Thyroid gland (tissue), 4 donors: ENCODE measurements around the gene NR3C1.

Experiments
- CTCF ChIP-seq, 6 experiments: fragments of 200-600 bp in 3 of 6; fragments of 450-650 bp in 3 of 6; sonication (generic) in 3 of 6; IDR thresholded peaks; one replicate each; pipeline ENCODE4 v1.5.1; 2016 to 2019; ENCODE audit warnings: antibody characterized with exemption in 6 of 6, mild to moderate bottlenecking in 2 of 6, inconsistent platforms in 1 of 6, moderate library complexity in 1 of 6
- POLR2A ChIP-seq, 2 donors: fragments of 450-650 bp; IDR thresholded peaks; one replicate each; pipeline ENCODE4 v1.6.1; 2017; ENCODE audit warnings: antibody characterized with exemption in 2 of 2, mild to moderate bottlenecking in 2 of 2, moderate library complexity in 1 of 2

- no peak for TF ChIP-seq POLR2A (IDR thresholded peaks at IDR 0.05)
- no peak for TF ChIP-seq CTCF (IDR thresholded peaks at IDR 0.05)
Measured at GRCh38 chr5:143261748-143262392, 141.6 kb downstream of the NR3C1 start.
